Liver (tissue), 3 donors: ENCODE results near the gene PPIP5K1.

Experiments
- ATF3 ChIP-seq: IDR thresholded peaks from 2 replicates; pipeline ENCODE4 v1.6.1; 2016; ENCODE audit warnings: antibody characterized with exemption
- CTCF ChIP-seq: fragments of 150-350 bp; IDR thresholded peaks from 2 replicates; pipeline ENCODE4 v1.5.1; 2017; ENCODE audit warnings: improper control_type of control experiment, low read depth, low read length; ENCODE audit not compliant: missing input control
- FOXA1 ChIP-seq: IDR thresholded peaks from 2 replicates; pipeline ENCODE4 v1.6.1; 2016; ENCODE audit warnings: antibody characterized with exemption
- GABPA ChIP-seq, 2 donors: IDR thresholded peaks in 1 of 2; conservative IDR thresholded peaks in 1 of 2; 2 replicates each; pipeline ENCODE4 v1.6.1; 2016; ENCODE audit warnings: antibody characterized with exemption in 2 of 2, mild to moderate bottlenecking in 1 of 2, moderate library complexity in 1 of 2
- HNF4A ChIP-seq, 2 donors: conservative IDR thresholded peaks; 2 replicates each; pipeline ENCODE4 v1.6.1; 2016; ENCODE audit warnings: antibody characterized with exemption in 2 of 2, mild to moderate bottlenecking in 2 of 2
- HNF4G ChIP-seq: IDR thresholded peaks from 2 replicates; pipeline ENCODE4 v1.6.1; 2016; ENCODE audit warnings: antibody characterized with exemption
- MAX ChIP-seq: IDR thresholded peaks from 2 replicates; pipeline ENCODE4 v1.6.1; 2016; ENCODE audit warnings: antibody characterized with exemption
- RAD21 ChIP-seq, 2 donors: IDR thresholded peaks; 2 replicates each; pipeline ENCODE4 v1.6.1; 2016; ENCODE audit warnings: antibody characterized with exemption in 2 of 2, mild to moderate bottlenecking in 2 of 2
- REST ChIP-seq: IDR thresholded peaks from 2 replicates; pipeline ENCODE4 v1.6.1; 2016; ENCODE audit warnings: antibody characterized with exemption, mild to moderate bottlenecking
- RXRA ChIP-seq, 2 donors: IDR thresholded peaks; 2 replicates each; pipeline ENCODE4 v1.6.1; 2017 to 2018; ENCODE audit warnings: antibody characterized with exemption in 2 of 2, mild to moderate bottlenecking in 1 of 2
- SP1 ChIP-seq: IDR thresholded peaks from 2 replicates; pipeline ENCODE4 v1.6.1; 2018; ENCODE audit warnings: antibody characterized with exemption, mild to moderate bottlenecking
- TAF1 ChIP-seq: conservative IDR thresholded peaks from 2 replicates; pipeline ENCODE4 v1.6.1; 2016; ENCODE audit warnings: antibody characterized with exemption, mild to moderate bottlenecking
- donor health status: healthy.
- donor health status: healthy.

- TF ChIP-seq CTCF (no peak), RAD21 (IDR thresholded peaks at IDR 0.05) (no peak), FOXA1 (no peak), GABPA (IDR thresholded peaks at IDR 0.05 in 1 of 2, conservative IDR thresholded peaks at IDR 0.05 in 1 of 2) (no peak), REST (no peak), HNF4A (conservative IDR thresholded peaks at IDR 0.05) (no peak), ATF3 (no peak), SP1 (no peak), RXRA (IDR thresholded peaks at IDR 0.05) (no peak), TAF1 (no peak), HNF4G (no peak), MAX (no peak)
These were observed 44.6 kb downstream of the PPIP5K1 start for GRCh38 chr15:43545426-43545825.
